KOPT-K1 (cell line): Measurements from ENCODE around the gene IMMP2L.
"Not testable (repeated sequence)": the region's sequence is repeated elsewhere in the genome, so short reads cannot be mapped to it uniquely, and the experiment has no call there.

ENCODE experiments used
- H3K27ac ChIP-seq: fragments of 200-600 bp; sonication (generic); 2 replicates; pipeline ENCODE4 v1.5.1; 2016; ENCODE audit warnings: antibody characterized with exemption, mild to moderate bottlenecking, low read depth, low read length; ENCODE audit not compliant: poor library complexity, severe bottlenecking
- H3K36me3 ChIP-seq: fragments of 200-600 bp; sonication (generic); 2 replicates; pipeline ENCODE4 v1.5.1; 2017; ENCODE audit warnings: antibody characterized with exemption, mild to moderate bottlenecking, low read length, moderate library complexity; ENCODE audit not compliant: insufficient read depth
- H3K9me3 ChIP-seq: fragments of 200-600 bp; sonication (generic); 2 replicates; pipeline ENCODE4 v1.5.1; 2017; ENCODE audit warnings: antibody characterized with exemption, low read length, mild to moderate bottlenecking; ENCODE audit not compliant: insufficient read depth, poor library complexity, severe bottlenecking

Gene IMMP2L

GRCh38 chr7:110720626-110721025, 841.7 kb downstream of the IMMP2L start:
- no peaks in the 10 kb centered on the region for H3K36me3 ChIP-seq
- H3K27ac ChIP-seq: no peak overlapping the region

DNA sequence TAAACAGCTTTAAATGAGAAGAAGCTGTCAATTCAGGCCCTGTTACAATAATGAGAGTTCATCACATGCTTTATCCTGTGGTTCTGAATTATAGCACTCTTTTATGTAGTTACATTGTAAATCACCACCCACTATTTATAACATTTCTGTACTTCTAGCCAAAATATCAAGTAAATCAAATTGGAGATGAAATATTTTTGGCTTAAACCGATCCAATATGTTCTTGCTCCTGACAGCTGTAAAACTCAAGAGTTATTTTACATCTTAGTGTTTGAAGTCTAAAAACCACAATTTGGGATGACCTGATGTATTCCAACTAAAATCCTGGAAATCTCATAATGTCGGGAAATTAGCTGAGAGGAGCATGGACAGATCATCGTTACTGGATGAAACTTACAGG, 842.6 kb downstream of the IMMP2L start:
- Histone ChIP-seq H3K27ac (no peak overlapping the region), H3K36me3 (no peaks in the 10 kb centered on the region), H3K9me3 (no peaks in the 10 kb centered on the region)

More at GRCh38 chr7:110720626-110721025, 841.7 kb downstream of the IMMP2L start:
- H3K9me3 ChIP-seq: no peaks in the 10 kb centered on the region

GRCh38 chr7:110718503-110719205, 843.6 kb downstream of the IMMP2L start:
- Histone ChIP-seq H3K36me3 (no peaks in the 10 kb centered on the region), H3K27ac (no peak overlapping the region), H3K9me3 (no peaks in the 10 kb centered on the region)

DNA sequence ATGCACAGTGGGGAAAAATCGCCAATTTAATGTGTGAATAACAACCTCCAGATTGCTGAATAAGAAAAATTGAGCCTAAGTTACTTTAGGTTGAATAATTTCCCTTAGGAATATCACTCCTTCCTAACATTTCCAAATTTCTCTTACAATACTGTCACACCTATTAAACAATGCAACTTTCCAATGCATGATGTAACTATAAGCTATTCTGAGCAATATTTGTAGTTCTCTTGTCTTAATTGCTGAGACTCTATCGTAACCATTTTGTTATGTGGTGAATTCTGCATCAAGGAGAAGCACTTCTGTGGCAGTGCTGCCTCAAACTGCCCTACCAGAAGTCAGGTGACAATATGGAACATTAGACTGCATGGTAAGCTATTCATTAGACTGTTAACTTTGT, 858.1 kb downstream of the IMMP2L start:
- Histone ChIP-seq H3K9me3 (no peaks in the 10 kb centered on the region), H3K27ac (no peak overlapping the region), H3K36me3 (no peaks in the 10 kb centered on the region)

- H3K27ac ChIP-seq: no peak overlapping the region
- H3K9me3 ChIP-seq: no peaks in the 10 kb centered on the region
- H3K36me3 ChIP-seq: no peaks in the 10 kb centered on the region
Observed at GRCh38 chr7:110698576-110698975, 863.7 kb downstream of the IMMP2L start.

GRCh38 chr7:110693344-110693743, 868.9 kb downstream of the IMMP2L start:
- Histone ChIP-seq H3K36me3 (no peaks in the 10 kb centered on the region), H3K9me3 (no peaks in the 10 kb centered on the region), H3K27ac (no peak overlapping the region)

GRCh38 chr7:110688908-110689307, 873.4 kb downstream of the IMMP2L start:
- H3K36me3 ChIP-seq: no peaks in the 10 kb centered on the region
- no peak overlapping the region for H3K27ac ChIP-seq
- H3K9me3 ChIP-seq: no peaks in the 10 kb centered on the region

GRCh38 chr7:110685899-110686298, 876.4 kb downstream of the IMMP2L start:
- no peaks in the 10 kb centered on the region for H3K36me3 ChIP-seq
- H3K27ac ChIP-seq: no peak overlapping the region
- no peaks in the 10 kb centered on the region for H3K9me3 ChIP-seq

DNA sequence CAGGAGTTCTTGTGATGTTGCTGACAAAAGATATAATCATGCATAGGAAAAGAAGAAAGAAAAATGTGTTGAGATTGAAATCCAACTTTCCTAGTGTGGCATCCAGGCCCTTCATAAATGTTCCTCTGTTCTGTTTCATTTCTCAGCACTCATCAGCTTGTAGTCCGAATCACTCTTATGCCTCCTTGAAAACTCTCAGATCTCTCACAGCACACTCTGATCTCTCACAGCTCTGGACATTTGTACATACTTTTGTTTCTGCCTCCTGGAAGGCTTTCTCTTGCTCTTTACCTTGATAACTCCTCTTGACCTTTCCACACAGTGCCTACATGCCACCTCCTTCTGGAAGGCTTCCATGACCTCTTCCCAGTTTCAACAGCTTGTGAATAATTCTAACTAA, 880.4 kb downstream of the IMMP2L start:
- H3K36me3 ChIP-seq: no peaks in the 10 kb centered on the region
- H3K27ac ChIP-seq: no peak overlapping the region

GRCh38 chr7:110677405-110677804, 884.9 kb downstream of the IMMP2L start:
- peaks cover 17% of the 10 kb centered on the region for H3K9me3 ChIP-seq
- no peaks in the 10 kb centered on the region for H3K36me3 ChIP-seq
- no peak overlapping the region for H3K27ac ChIP-seq

More for the DNA sequence above, 880.4 kb downstream of the IMMP2L start:
- no peaks in the 10 kb centered on the region for H3K9me3 ChIP-seq

GRCh38 chr7:110676785-110677184, 885.5 kb downstream of the IMMP2L start:
- H3K36me3 ChIP-seq: no peaks in the 10 kb centered on the region
- no peak overlapping the region for H3K27ac ChIP-seq
- peaks cover 17% of the 10 kb centered on the region for H3K9me3 ChIP-seq

DNA sequence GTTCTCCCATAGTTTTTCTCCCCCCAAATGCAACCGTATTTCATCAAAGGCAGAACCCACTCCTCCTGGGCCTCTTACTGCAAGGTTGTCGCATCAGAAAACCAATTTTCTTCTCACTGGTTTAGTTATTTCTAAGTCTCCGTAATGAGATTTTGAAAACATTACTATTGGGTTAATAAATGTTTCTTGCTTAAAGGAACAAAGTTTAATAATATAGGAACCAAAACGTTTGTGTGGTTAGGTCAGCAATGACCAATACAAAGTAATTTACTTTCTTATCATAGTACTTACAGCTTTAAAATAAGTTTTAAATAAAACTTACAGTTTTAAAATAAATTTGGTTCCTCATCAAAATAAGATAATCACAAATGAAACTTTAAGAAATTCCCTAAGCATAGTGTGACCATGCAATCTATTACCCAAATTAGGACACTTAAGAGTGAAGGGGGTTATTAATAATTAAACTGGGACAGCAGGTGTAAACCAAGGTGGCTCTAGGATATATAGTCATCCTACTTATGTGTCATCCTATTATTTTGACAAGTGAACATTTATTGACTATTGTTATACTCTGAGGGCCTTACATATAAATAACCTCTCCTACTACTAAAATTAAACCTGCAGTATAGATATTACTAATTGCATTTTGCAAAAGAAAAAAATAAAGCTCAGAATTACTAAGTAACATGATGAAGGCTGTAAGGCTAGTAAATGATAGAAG, 886.7 kb downstream of the IMMP2L start:
- no peak overlapping the region for H3K27ac ChIP-seq

GRCh38 chr7:110673148-110673547, 889.1 kb downstream of the IMMP2L start:
- Histone ChIP-seq H3K36me3 (no peaks in the 10 kb centered on the region), H3K9me3 (peaks cover 17% of the 10 kb centered on the region)

More for the DNA sequence above, 886.7 kb downstream of the IMMP2L start:
- H3K9me3 ChIP-seq: peaks cover 17% of the 10 kb centered on the region
- H3K36me3 ChIP-seq: no peaks in the 10 kb centered on the region

GRCh38 chr7:110669410-110669809, 892.9 kb downstream of the IMMP2L start:
- Histone ChIP-seq H3K36me3 (no peaks in the 10 kb centered on the region), H3K27ac (no peak overlapping the region), H3K9me3 (peaks cover 17% of the 10 kb centered on the region)

More at GRCh38 chr7:110673148-110673547, 889.1 kb downstream of the IMMP2L start:
- H3K27ac ChIP-seq: no peak overlapping the region

- Histone ChIP-seq H3K36me3 (no peaks in the 10 kb centered on the region), H3K9me3 (no peaks in the 10 kb centered on the region), H3K27ac (no peak overlapping the region)
Observed at GRCh38 chr7:110664803-110665202, 897.5 kb downstream of the IMMP2L start.

- H3K9me3 ChIP-seq: not testable (repeated sequence)
Observed at GRCh38 chr7:110660637-110661036, 901.7 kb downstream of the IMMP2L start.

More at GRCh38 chr7:110660637-110661036, 901.7 kb downstream of the IMMP2L start:
- H3K27ac ChIP-seq, H3K36me3 ChIP-seq: not testable (repeated sequence)
